ENCODE measurements around the gene ZNF346. TPM values are rescaled to one million over a fixed set of nuclear protein-coding genes. Genes with fewer than 3 reads are reported as not detected.
A peak's percentile ranks its signal among the peaks of the same experiment; 100 is the strongest.
"Not testable (repeated sequence)": the region's sequence is repeated elsewhere in the genome, so short reads cannot be mapped to it uniquely, and the experiment has no call there.

Gene ZNF346
- 34.5 TPM for total RNA-seq

GRCh38 chr5:177022386-177023302 is at the start of gene ZNF346:
Gene ZNF346 (plus strand): TSS chr5:177022696. CDS start chr5:177022739, 43 bp downstream.
- peak; percentile 85 for DNase-seq

- no peak for DNase-seq
Observed at GRCh38 chr5:176979669-176980068, 42.8 kb upstream of the ZNF346 start.

- DNase-seq = no peak
Observed at GRCh38 chr5:176980818-176981217, 41.7 kb upstream of the ZNF346 start.

- not testable (repeated sequence) for DNase-seq
Observed at GRCh38 chr5:176983112-176983511, 39.4 kb upstream of the ZNF346 start.

- not testable (repeated sequence) for DNase-seq
Observed at GRCh38 chr5:176983593-176983992, 38.9 kb upstream of the ZNF346 start.

GRCh38 chr5:176984176-176984575 is 38.3 kb upstream of the ZNF346 start:
- not testable (repeated sequence) for DNase-seq

GRCh38 chr5:176985516-176985915 is 37.0 kb upstream of the ZNF346 start:
- DNase-seq = no peak

GRCh38 chr5:176986280-176986679 is 36.2 kb upstream of the ZNF346 start:
- DNase-seq = no peak

GRCh38 chr5:176987583-176987982 is 34.9 kb upstream of the ZNF346 start:
- no peak for DNase-seq

- not testable (repeated sequence) for DNase-seq
Observed at GRCh38 chr5:176993081-176993480, 29.4 kb upstream of the ZNF346 start.

GRCh38 chr5:176994460-176995121 is 27.9 kb upstream of the ZNF346 start:
- no peak for DNase-seq

- no peak for DNase-seq
Observed at GRCh38 chr5:176995122-176995490, 27.4 kb upstream of the ZNF346 start.

GRCh38 chr5:176995896-176996767 is 26.4 kb upstream of the ZNF346 start:
- DNase-seq = no peak

GRCh38 chr5:176996780-176997179 is 25.7 kb upstream of the ZNF346 start:
- no peak for DNase-seq

GRCh38 chr5:176998828-176999227 is 23.7 kb upstream of the ZNF346 start:
- no peak for DNase-seq

- not testable (repeated sequence) for DNase-seq
Observed at GRCh38 chr5:176999526-176999925, 23.0 kb upstream of the ZNF346 start.

- DNase-seq = no peak
Observed at GRCh38 chr5:177003649-177004048, 18.8 kb upstream of the ZNF346 start.

- DNase-seq = no peak
Observed at GRCh38 chr5:177004961-177005360, 17.5 kb upstream of the ZNF346 start.

GRCh38 chr5:177005619-177006264 is 16.8 kb upstream of the ZNF346 start:
- DNase-seq = peak; percentile 70

GRCh38 chr5:177006265-177006972 is 16.1 kb upstream of the ZNF346 start, which contains the start of gene UIMC1:
Gene UIMC1 (minus strand): TSS chr5:177006779. CDS start chr5:176982615, 24,164 bp downstream.
- peak; percentile 83 for DNase-seq

- no peak for DNase-seq
Observed at GRCh38 chr5:177008716-177009115, 13.8 kb upstream of the ZNF346 start.
